ENCODE results near the gene RGP1. TPM values are rescaled to one million over a fixed set of nuclear protein-coding genes. Genes with fewer than 3 reads are reported as not detected.

Gene RGP1
- polyA plus RNA-seq, 1 experiment = 19.7 TPM

GRCh38 chr9:35745569-35745968 is 3.5 kb upstream of the RGP1 start:
- Histone ChIP-seq H3K36me3 (ENCODE audit: control insufficient read depth, insufficient read depth, low read length) (peaks cover 16% of the 10 kb centered on the region), H3K4me3 (ENCODE audit: low read depth, low read length) (no peak overlapping the region), H3K27me3 (ENCODE audit: control insufficient read depth, insufficient read depth, low read length) (no peaks in the 10 kb centered on the region)
- POLR2A ChIA-PET = no interaction called here
- CTCF ChIA-PET = interaction anchor here (7.2 kb wide), 1 partner anchor 9 kb away, joined by 78 read pairs; no protein-coding TSS in a partner anchor
- DNase-seq (ENCODE audit: low read depth) = no peak
- TF ChIP-seq CTCF (IDR thresholded peaks at IDR 0.05; ENCODE audit: insufficient read depth, low read depth, low read length) = no peak

DNA sequence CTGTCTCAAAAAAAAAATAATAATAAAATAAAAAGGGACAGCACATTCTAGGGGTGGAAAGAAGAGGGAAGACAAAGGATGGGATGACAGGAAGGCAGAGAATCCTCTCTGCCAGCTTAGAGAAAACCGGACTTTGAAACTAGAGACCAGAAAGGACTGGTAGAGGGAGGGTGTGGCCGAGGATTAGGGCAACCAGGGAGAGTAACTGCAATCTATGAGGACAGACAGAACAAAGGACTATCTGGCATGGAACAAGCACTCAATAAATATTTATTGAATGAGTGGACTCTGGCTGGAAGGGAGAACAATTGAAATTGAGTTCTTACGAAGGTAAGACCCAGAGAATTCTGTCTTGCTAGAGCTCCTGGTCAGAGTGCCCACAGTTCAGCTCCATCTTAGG is 2.5 kb upstream of the RGP1 start:
- Histone ChIP-seq H3K36me3 (ENCODE audit: control insufficient read depth, insufficient read depth, low read length) (peaks cover 17% of the 10 kb centered on the region), H3K27me3 (ENCODE audit: control insufficient read depth, insufficient read depth, low read length) (no peaks in the 10 kb centered on the region), H3K4me3 (ENCODE audit: low read depth, low read length) (peak overlapping the region; percentile 5; the same call in 1 of the 2 replicates)
- no peak for DNase-seq (ENCODE audit: low read depth)
- CTCF ChIA-PET = interaction anchor here (1.1 to 7.2 kb wide), 4 partner anchors 10 to 67 kb away, joined by 3 to 78 read pairs (median 8); partner anchors contain the start of gene HINT2
- POLR2A ChIA-PET = interaction anchor here (0.6 to 0.7 kb wide), 3 partner anchors 14 to 674 kb away, joined by 3 to 20 read pairs (median 5); partner anchors contain the start of genes CREB3, TLN1 and VCP
- TF ChIP-seq CTCF (IDR thresholded peaks at IDR 0.05; ENCODE audit: insufficient read depth, low read depth, low read length) = no peak

DNA sequence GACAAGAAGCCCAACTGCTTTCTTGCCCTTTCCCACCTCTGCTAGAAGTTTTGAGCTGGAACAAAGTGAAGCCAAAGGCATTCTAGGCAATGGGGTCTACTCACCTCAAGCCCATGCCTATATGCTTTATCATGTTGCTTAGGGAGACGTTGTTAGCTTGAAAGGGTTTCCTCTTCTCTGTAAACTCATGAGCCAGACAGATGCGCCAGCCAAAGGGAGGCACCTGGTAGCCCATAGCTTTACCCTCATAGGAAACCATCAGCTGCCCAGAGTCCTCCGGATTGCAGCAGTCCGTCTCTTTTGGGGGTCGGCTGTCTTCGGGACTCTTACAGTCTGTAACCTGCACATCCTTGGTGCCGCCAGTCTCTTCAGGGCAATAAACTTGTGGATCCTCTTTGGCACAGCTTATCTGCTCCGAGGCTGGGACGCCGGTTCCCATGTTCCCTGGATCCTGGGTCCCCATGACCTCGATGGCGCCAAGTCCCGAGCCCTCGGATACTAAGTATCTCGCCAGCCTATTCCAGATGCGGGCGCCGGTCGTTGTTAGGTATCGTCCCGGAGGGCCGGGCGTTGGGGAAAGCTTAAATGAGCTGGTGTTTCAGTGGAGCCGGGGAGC is 737 bp upstream of the RGP1 start:
- no peak for TF ChIP-seq CTCF (IDR thresholded peaks at IDR 0.05; ENCODE audit: insufficient read depth, low read depth, low read length)
- ChIA-PET CTCF (interaction anchor here (0.6 to 7.2 kb wide), 10 partner anchors 9 to 65 kb away, joined by 3 to 78 read pairs (median 4); partner anchors contain the start of gene HINT2), POLR2A (interaction anchor here (0.8 to 1.6 kb wide), 2 partner anchors 16 to 20 kb away, joined by 4 to 11 read pairs; partner anchors contain the start of genes CREB3 and TLN1)
- H3K36me3 ChIP-seq (ENCODE audit: control insufficient read depth, insufficient read depth, low read length) = peaks cover 28% of the 10 kb centered on the region
- DNase-seq (ENCODE audit: low read depth) = no peak
- H3K4me3 ChIP-seq (ENCODE audit: low read depth, low read length) = peak overlapping the region; percentile 65
- no peaks in the 10 kb centered on the region for H3K27me3 ChIP-seq (ENCODE audit: control insufficient read depth, insufficient read depth, low read length)

GRCh38 chr9:35749515-35750255 is 598 bp downstream of the RGP1 start:
- H3K27me3 ChIP-seq (ENCODE audit: control insufficient read depth, insufficient read depth, low read length) = no peaks in the 10 kb centered on the region
- ChIA-PET POLR2A (interaction anchor here (0.6 kb wide), 1 partner anchor 59 kb away, joined by 3 read pairs; no protein-coding TSS in a partner anchor), CTCF (interaction anchor here (0.6 to 7.2 kb wide), 4 partner anchors 13 to 53 kb away, joined by 3 to 78 read pairs (median 8); no protein-coding TSS in a partner anchor)
- DNase-seq (ENCODE audit: low read depth) = no peak
- H3K36me3 ChIP-seq (ENCODE audit: control insufficient read depth, insufficient read depth, low read length) = peaks cover 26% of the 10 kb centered on the region
- TF ChIP-seq CTCF (IDR thresholded peaks at IDR 0.05; ENCODE audit: insufficient read depth, low read depth, low read length) = no peak
- H3K4me3 ChIP-seq (ENCODE audit: low read depth, low read length) = peak overlapping the region; percentile 65

DNA sequence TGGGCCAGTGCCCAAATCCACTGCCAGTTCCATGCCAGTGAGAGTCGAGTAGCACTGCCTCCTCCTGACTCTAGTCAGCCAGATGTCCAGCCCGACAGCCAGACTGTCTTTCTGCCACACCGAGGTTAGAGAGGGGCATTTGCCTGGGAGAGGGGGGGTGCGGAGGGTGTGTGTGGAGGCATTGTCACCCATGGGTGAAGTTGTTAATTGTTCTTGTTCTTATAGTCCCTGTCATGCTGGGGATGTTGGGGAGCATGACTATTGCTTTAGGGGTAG is 1.1 kb downstream of the RGP1 start:
- no peak for DNase-seq (ENCODE audit: low read depth)
- POLR2A ChIA-PET = interaction anchor here (0.6 kb wide), 1 partner anchor 60 kb away, joined by 3 read pairs; no protein-coding TSS in a partner anchor
- Histone ChIP-seq H3K36me3 (ENCODE audit: control insufficient read depth, insufficient read depth, low read length) (peaks cover 26% of the 10 kb centered on the region), H3K4me3 (ENCODE audit: low read depth, low read length) (peak overlapping the region; percentile 65), H3K27me3 (ENCODE audit: control insufficient read depth, insufficient read depth, low read length) (no peaks in the 10 kb centered on the region)
- no peak for TF ChIP-seq CTCF (IDR thresholded peaks at IDR 0.05; ENCODE audit: insufficient read depth, low read depth, low read length)
- CTCF ChIA-PET = interaction anchor here (7.2 kb wide), 1 partner anchor 13 kb away, joined by 78 read pairs; no protein-coding TSS in a partner anchor
